ENCODE data around the gene CAVIN2. TPM values are rescaled to one million over a fixed set of nuclear protein-coding genes. Genes with fewer than 3 reads are reported as not detected.

Gene CAVIN2
- total RNA-seq, 1 experiment from 2014 or later: 0.07 TPM

- ChIA-PET POLR2A (ENCODE audit: unreplicated experiment) (no interaction called here), CTCF (interaction anchor here (0.6 to 1.3 kb wide), 3 partner anchors 11 to 305 kb away, joined by 3 read pairs; no protein-coding TSS in a partner anchor)
- BruUV-seq (replicated peaks): no TSS peak
- no peak overlapping the region for H3K9ac ChIP-seq (ENCODE audit: low read length)
- no peak overlapping the region for H3K4me2 ChIP-seq (ENCODE audit: low read length)
- no peak overlapping the region for H3K4me3 ChIP-seq (ENCODE audit: low read length)
- H3K36me3 ChIP-seq (ENCODE audit: low read depth, low read length): no peaks in the 10 kb centered on the region
- no peaks in the 10 kb centered on the region for H3K9me2 ChIP-seq (replicated peaks; ENCODE audit: low read length)
- H3K27ac ChIP-seq (ENCODE audit: low read length): no peak overlapping the region
- no peaks in the 10 kb centered on the region for H3F3A ChIP-seq (ENCODE audit: low read length, unreplicated experiment)
- TF ChIP-seq EZH2 (IDR thresholded peaks at IDR 0.05; ENCODE audit: low read length, unreplicated experiment) (no peak), EZH2phosphoT487 (IDR thresholded peaks at IDR 0.05; ENCODE audit: borderline replicate concordance, low read length) (no peak), CTCF (conservative IDR thresholded peaks at IDR 0.05; ENCODE audit: low read depth, low read length) (no peak)
- H3K27me3 ChIP-seq (ENCODE audit: low read length): no peaks in the 10 kb centered on the region
- H3K4me1 ChIP-seq (ENCODE audit: insufficient read depth, low read length): peaks cover 30% of the 10 kb centered on the region
- ATAC-seq: no peak
- no peak overlapping the region for H2AFZ ChIP-seq (ENCODE audit: low read length)
- intact Hi-C loops (cut with micrococcal nuclease): no loop called here
- no peak for DNase-seq
- no peaks in the 10 kb centered on the region for H3K79me2 ChIP-seq (ENCODE audit: low read length)
- H4K20me1 ChIP-seq (ENCODE audit: low read length): no peaks in the 10 kb centered on the region
- no peaks in the 10 kb centered on the region for H3K9me3 ChIP-seq (ENCODE audit: low read length)
These were observed 11.0 kb upstream of the CAVIN2 start for GRCh38 chr2:191857886-191858285.

- ChIA-PET POLR2A (ENCODE audit: unreplicated experiment) (no interaction called here), CTCF (interaction anchor here (0.6 to 1.3 kb wide), 2 partner anchors 12 to 20 kb away, joined by 3 read pairs; no protein-coding TSS in a partner anchor)
- no peaks in the 10 kb centered on the region for H3K79me2 ChIP-seq (ENCODE audit: low read length)
- no peaks in the 10 kb centered on the region for H4K20me1 ChIP-seq (ENCODE audit: low read length)
- no peak overlapping the region for H3K27ac ChIP-seq (ENCODE audit: low read length)
- H3K4me1 ChIP-seq (ENCODE audit: insufficient read depth, low read length): peaks cover 24% of the 10 kb centered on the region
- H3F3A ChIP-seq (ENCODE audit: low read length, unreplicated experiment): no peaks in the 10 kb centered on the region
- no peaks in the 10 kb centered on the region for H3K9me2 ChIP-seq (replicated peaks; ENCODE audit: low read length)
- no peak overlapping the region for H3K4me2 ChIP-seq (ENCODE audit: low read length)
- no TSS peak for BruUV-seq (replicated peaks)
- no peak overlapping the region for H3K9ac ChIP-seq (ENCODE audit: low read length)
- H3K27me3 ChIP-seq (ENCODE audit: low read length): no peaks in the 10 kb centered on the region
- peak; percentile 83 for DNase-seq
- ATAC-seq: peak; percentile 89
- TF ChIP-seq EZH2 (IDR thresholded peaks at IDR 0.05; ENCODE audit: low read length, unreplicated experiment): no peak
- no peak for TF ChIP-seq EZH2phosphoT487 (IDR thresholded peaks at IDR 0.05; ENCODE audit: borderline replicate concordance, low read length)
- TF ChIP-seq CTCF (conservative IDR thresholded peaks at IDR 0.05; ENCODE audit: low read depth, low read length): no peak
- no peaks in the 10 kb centered on the region for H3K36me3 ChIP-seq (ENCODE audit: low read depth, low read length)
- H2AFZ ChIP-seq (ENCODE audit: low read length): no peak overlapping the region
- intact Hi-C loops (cut with micrococcal nuclease): no loop called here
- no peak overlapping the region for H3K4me3 ChIP-seq (ENCODE audit: low read length)
- no peaks in the 10 kb centered on the region for H3K9me3 ChIP-seq (ENCODE audit: low read length)
These were observed 10.4 kb upstream of the CAVIN2 start for GRCh38 chr2:191857259-191857805.

GRCh38 chr2:191856111-191856876 lies 9.4 kb upstream of the CAVIN2 start:
- intact Hi-C loops (cut with micrococcal nuclease): no loop called here
- ATAC-seq: no peak

More at GRCh38 chr2:191856111-191856876, 9.4 kb upstream of the CAVIN2 start:
- H3F3A ChIP-seq (ENCODE audit: low read length, unreplicated experiment): no peaks in the 10 kb centered on the region
- TF ChIP-seq CTCF (conservative IDR thresholded peaks at IDR 0.05; ENCODE audit: low read depth, low read length) (no peak), EZH2 (IDR thresholded peaks at IDR 0.05; ENCODE audit: low read length, unreplicated experiment) (no peak), EZH2phosphoT487 (IDR thresholded peaks at IDR 0.05; ENCODE audit: borderline replicate concordance, low read length) (no peak)
- no peak overlapping the region for H3K27ac ChIP-seq (ENCODE audit: low read length)
- no peak overlapping the region for H3K9ac ChIP-seq (ENCODE audit: low read length)
- H4K20me1 ChIP-seq (ENCODE audit: low read length): no peaks in the 10 kb centered on the region
- ChIA-PET POLR2A (ENCODE audit: unreplicated experiment) (no interaction called here), CTCF (interaction anchor here (1.3 kb wide), 1 partner anchor 13 kb away, joined by 3 read pairs; no protein-coding TSS in a partner anchor)
- H3K4me2 ChIP-seq (ENCODE audit: low read length): no peak overlapping the region
- no TSS peak for BruUV-seq (replicated peaks)
- H3K9me3 ChIP-seq (ENCODE audit: low read length): no peaks in the 10 kb centered on the region
- no peaks in the 10 kb centered on the region for H3K79me2 ChIP-seq (ENCODE audit: low read length)
- H3K4me3 ChIP-seq (ENCODE audit: low read length): no peak overlapping the region
- no peak overlapping the region for H2AFZ ChIP-seq (ENCODE audit: low read length)
- no peak for DNase-seq
- peaks cover 17% of the 10 kb centered on the region for H3K4me1 ChIP-seq (ENCODE audit: insufficient read depth, low read length)
- H3K9me2 ChIP-seq (replicated peaks; ENCODE audit: low read length): no peaks in the 10 kb centered on the region
- no peaks in the 10 kb centered on the region for H3K36me3 ChIP-seq (ENCODE audit: low read depth, low read length)
- no peaks in the 10 kb centered on the region for H3K27me3 ChIP-seq (ENCODE audit: low read length)
